Neural cell (in vitro differentiated cells): ENCODE data around the gene SKIC3. TPM values are rescaled to one million over a fixed set of nuclear protein-coding genes. Genes with fewer than 3 reads are reported as not detected.

ENCODE experiments used
- H2AFZ ChIP-seq: fragments of 200-600, 300-800 bp; sonication (generic), shearing (Covaris generic); 2 replicates; pipeline ENCODE4 v1.6.0; 2014; ENCODE audit warnings: low read depth, mild to moderate bottlenecking, antibody characterized with exemption, low read length, moderate library complexity
- H3F3A ChIP-seq: fragments of 200-600 bp; shearing (Covaris generic); 2 replicates; pipeline ENCODE4 v1.6.1; 2016; ENCODE audit warnings: mild to moderate bottlenecking, moderate library complexity, mixed read lengths, antibody characterized with exemption, low read length; ENCODE audit not compliant: insufficient read depth, poor library complexity, severe bottlenecking
- H3K27ac ChIP-seq: fragments of 200-600, 300-800 bp; sonication (generic), shearing (Covaris generic); 2 replicates; pipeline ENCODE4 v1.5.1; 2014; ENCODE audit warnings: mild to moderate bottlenecking, low read length, moderate library complexity
- H3K27me3 ChIP-seq: fragments of 300-800, 200-600 bp; sonication (generic), shearing (Covaris generic); 2 replicates; pipeline ENCODE4 v1.6.0; 2014; ENCODE audit warnings: mild to moderate bottlenecking, low read depth, low read length, moderate library complexity; ENCODE audit not compliant: insufficient read depth
- H3K36me3 ChIP-seq: fragments of 300-800, 200-600 bp; sonication (generic), shearing (Covaris generic); 2 replicates; pipeline ENCODE4 v1.5.1; 2014; ENCODE audit warnings: mild to moderate bottlenecking, antibody characterized with exemption, low read length, moderate library complexity; ENCODE audit not compliant: insufficient read depth
- H3K4me2 ChIP-seq: fragments of 300-800, 200-600 bp; sonication (generic), shearing (Covaris generic); 2 replicates; pipeline ENCODE4 v1.6.0; 2014; ENCODE audit warnings: mild to moderate bottlenecking, low read length
- H3K4me3 ChIP-seq: fragments of 300-800, 200-600 bp; sonication (generic), shearing (Covaris generic); 2 replicates; pipeline ENCODE4 v1.5.1; 2014; ENCODE audit warnings: mild to moderate bottlenecking, low read length, moderate library complexity
- H3K79me2 ChIP-seq: fragments of 200-600 bp; shearing (Covaris generic); replicated peaks from 2 replicates; pipeline ENCODE4 v1.6.0; 2014; ENCODE audit warnings: mild to moderate bottlenecking, low read length, moderate library complexity; ENCODE audit not compliant: insufficient read depth
- H3K9ac ChIP-seq: fragments of 300-800, 200-600 bp; sonication (generic), shearing (Covaris generic); 2 replicates; pipeline ENCODE4 v1.6.1; 2016; ENCODE audit warnings: mild to moderate bottlenecking, low read length, mixed read lengths
- H3K9me2 ChIP-seq: fragments of 200-600 bp; shearing (Covaris generic); 2 replicates; pipeline ENCODE4 v1.6.1; 2016; ENCODE audit warnings: mild to moderate bottlenecking, low read length, mixed read lengths; ENCODE audit not compliant: insufficient read depth
- H3K9me3 ChIP-seq: fragments of 200-600, 300-800 bp; sonication (generic), shearing (Covaris generic); 2 replicates; pipeline ENCODE4 v1.6.1; 2016; ENCODE audit warnings: mild to moderate bottlenecking, mixed run types, low read length, moderate library complexity, mixed read lengths
- H4K20me1 ChIP-seq: fragments of 200-600 bp; shearing (Covaris generic); 2 replicates; pipeline ENCODE4 v1.6.1; 2016; ENCODE audit warnings: mild to moderate bottlenecking, mixed run types; ENCODE audit not compliant: insufficient read depth
- EP300 ChIP-seq: fragments of 450-650 bp; conservative IDR thresholded peaks from 2 replicates; pipeline ENCODE4 v1.6.1; 2014; ENCODE audit warnings: antibody characterized with exemption, mild to moderate bottlenecking, moderate library complexity; ENCODE audit not compliant: poor library complexity, severe bottlenecking
- EZH2 ChIP-seq: fragments of 200-600, 300-800 bp; shearing (Covaris generic), sonication (generic); IDR thresholded peaks from 2 replicates; pipeline ENCODE4 v1.6.1; 2014; ENCODE audit warnings: antibody characterized with exemption, low read length, borderline replicate concordance, mild to moderate bottlenecking; ENCODE audit not compliant: insufficient read depth, poor library complexity, severe bottlenecking
- MXI1 ChIP-seq: fragments of 450-650 bp; conservative IDR thresholded peaks from 2 replicates; pipeline ENCODE4 v1.6.1; 2014; ENCODE audit warnings: antibody characterized with exemption, mild to moderate bottlenecking; ENCODE audit not compliant: poor library complexity, severe bottlenecking
- POLR2AphosphoS5 ChIP-seq: IDR thresholded peaks from 2 replicates; pipeline ENCODE4 v1.6.1; 2012
- RAD21 ChIP-seq: fragments of 450-650 bp; conservative IDR thresholded peaks from 2 replicates; pipeline ENCODE4 v1.6.1; 2014; ENCODE audit warnings: antibody characterized with exemption, mild to moderate bottlenecking, moderate library complexity
- SMC3 ChIP-seq: fragments of 450-650 bp; conservative IDR thresholded peaks from 2 replicates; pipeline ENCODE4 v1.6.1; 2014; ENCODE audit warnings: antibody characterized with exemption, mild to moderate bottlenecking, moderate library complexity; ENCODE audit not compliant: poor library complexity
- TAF1 ChIP-seq: IDR thresholded peaks from 2 replicates; pipeline ENCODE4 v1.6.1; 2012; ENCODE audit warnings: low read depth
- polyA plus RNA-seq: library from polyadenylated mRNA; depleted of rRNA; stranded (reverse); fragments of >200 nt; gene quantifications from 2 replicates; pipeline ENCODE4 v1.2.3, GENCODE V29; 2014
- TF ChIP-seq, protein P1 (sequence below): IDR thresholded peaks from 2 replicates; pipeline ENCODE4 v1.6.1; 2012; ENCODE audit warnings: borderline replicate concordance
- TF ChIP-seq, protein P2 (sequence below): fragments of 450-650 bp; IDR thresholded peaks from 2 replicates; pipeline ENCODE4 v1.5.1; 2014; ENCODE audit warnings: antibody characterized with exemption, mild to moderate bottlenecking, moderate library complexity; ENCODE audit not compliant: poor library complexity, severe bottlenecking

The SKIC3 gene
- polyA plus RNA-seq, 1 donor from 2014 or later = 145 TPM

- H3K9ac ChIP-seq = no peak overlapping the region
- no peaks in the 10 kb centered on the region for H3K36me3 ChIP-seq
- no peaks in the 10 kb centered on the region for H3F3A ChIP-seq
- no peak overlapping the region for H2AFZ ChIP-seq
- no peak for TF ChIP-seq EP300
- TF ChIP-seq RAD21 = no peak
- no peak for TF ChIP-seq POLR2AphosphoS5
- no peak for TF ChIP-seq TAF1
- TF ChIP-seq SMC3 = no peak
- no peak for TF ChIP-seq MXI1
- TF ChIP-seq, protein P1, sequence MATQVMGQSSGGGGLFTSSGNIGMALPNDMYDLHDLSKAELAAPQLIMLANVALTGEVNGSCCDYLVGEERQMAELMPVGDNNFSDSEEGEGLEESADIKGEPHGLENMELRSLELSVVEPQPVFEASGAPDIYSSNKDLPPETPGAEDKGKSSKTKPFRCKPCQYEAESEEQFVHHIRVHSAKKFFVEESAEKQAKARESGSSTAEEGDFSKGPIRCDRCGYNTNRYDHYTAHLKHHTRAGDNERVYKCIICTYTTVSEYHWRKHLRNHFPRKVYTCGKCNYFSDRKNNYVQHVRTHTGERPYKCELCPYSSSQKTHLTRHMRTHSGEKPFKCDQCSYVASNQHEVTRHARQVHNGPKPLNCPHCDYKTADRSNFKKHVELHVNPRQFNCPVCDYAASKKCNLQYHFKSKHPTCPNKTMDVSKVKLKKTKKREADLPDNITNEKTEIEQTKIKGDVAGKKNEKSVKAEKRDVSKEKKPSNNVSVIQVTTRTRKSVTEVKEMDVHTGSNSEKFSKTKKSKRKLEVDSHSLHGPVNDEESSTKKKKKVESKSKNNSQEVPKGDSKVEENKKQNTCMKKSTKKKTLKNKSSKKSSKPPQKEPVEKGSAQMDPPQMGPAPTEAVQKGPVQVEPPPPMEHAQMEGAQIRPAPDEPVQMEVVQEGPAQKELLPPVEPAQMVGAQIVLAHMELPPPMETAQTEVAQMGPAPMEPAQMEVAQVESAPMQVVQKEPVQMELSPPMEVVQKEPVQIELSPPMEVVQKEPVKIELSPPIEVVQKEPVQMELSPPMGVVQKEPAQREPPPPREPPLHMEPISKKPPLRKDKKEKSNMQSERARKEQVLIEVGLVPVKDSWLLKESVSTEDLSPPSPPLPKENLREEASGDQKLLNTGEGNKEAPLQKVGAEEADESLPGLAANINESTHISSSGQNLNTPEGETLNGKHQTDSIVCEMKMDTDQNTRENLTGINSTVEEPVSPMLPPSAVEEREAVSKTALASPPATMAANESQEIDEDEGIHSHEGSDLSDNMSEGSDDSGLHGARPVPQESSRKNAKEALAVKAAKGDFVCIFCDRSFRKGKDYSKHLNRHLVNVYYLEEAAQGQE = no peak
- no peak for TF ChIP-seq EZH2
- TF ChIP-seq, protein P2, sequence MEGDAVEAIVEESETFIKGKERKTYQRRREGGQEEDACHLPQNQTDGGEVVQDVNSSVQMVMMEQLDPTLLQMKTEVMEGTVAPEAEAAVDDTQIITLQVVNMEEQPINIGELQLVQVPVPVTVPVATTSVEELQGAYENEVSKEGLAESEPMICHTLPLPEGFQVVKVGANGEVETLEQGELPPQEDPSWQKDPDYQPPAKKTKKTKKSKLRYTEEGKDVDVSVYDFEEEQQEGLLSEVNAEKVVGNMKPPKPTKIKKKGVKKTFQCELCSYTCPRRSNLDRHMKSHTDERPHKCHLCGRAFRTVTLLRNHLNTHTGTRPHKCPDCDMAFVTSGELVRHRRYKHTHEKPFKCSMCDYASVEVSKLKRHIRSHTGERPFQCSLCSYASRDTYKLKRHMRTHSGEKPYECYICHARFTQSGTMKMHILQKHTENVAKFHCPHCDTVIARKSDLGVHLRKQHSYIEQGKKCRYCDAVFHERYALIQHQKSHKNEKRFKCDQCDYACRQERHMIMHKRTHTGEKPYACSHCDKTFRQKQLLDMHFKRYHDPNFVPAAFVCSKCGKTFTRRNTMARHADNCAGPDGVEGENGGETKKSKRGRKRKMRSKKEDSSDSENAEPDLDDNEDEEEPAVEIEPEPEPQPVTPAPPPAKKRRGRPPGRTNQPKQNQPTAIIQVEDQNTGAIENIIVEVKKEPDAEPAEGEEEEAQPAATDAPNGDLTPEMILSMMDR = no peak
- H3K4me2 ChIP-seq = no peak overlapping the region
- no peaks in the 10 kb centered on the region for H3K9me3 ChIP-seq
- H3K27ac ChIP-seq = no peak overlapping the region
- no peaks in the 10 kb centered on the region for H3K9me2 ChIP-seq
- H4K20me1 ChIP-seq = no peaks in the 10 kb centered on the region
- H3K79me2 ChIP-seq = no peaks in the 10 kb centered on the region
- H3K4me3 ChIP-seq = no peak overlapping the region
- no peaks in the 10 kb centered on the region for H3K27me3 ChIP-seq
These were observed 36.7 kb upstream of the SKIC3 start for GRCh38 chr5:95591490-95591901.

DNA sequence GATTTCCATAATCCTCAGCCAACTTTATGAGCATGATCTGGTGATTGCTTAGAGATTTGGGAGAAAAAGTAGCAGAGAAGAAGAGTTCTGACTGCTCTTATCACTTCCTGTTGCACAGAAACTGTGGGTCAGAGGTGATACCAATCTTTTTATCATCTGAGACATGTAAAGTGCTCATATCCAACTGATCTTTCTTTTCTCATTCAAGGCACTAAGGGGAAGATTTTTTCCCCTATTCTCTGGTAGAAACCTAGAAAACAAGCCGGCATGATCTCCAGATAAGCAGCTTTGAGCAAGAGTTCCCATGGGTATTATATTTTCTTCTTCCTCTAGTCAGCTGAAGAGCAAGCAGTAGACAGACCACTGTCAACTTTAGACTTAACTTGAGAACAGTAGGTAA is 36.1 kb upstream of the SKIC3 start:
- Histone ChIP-seq H3K36me3 (no peaks in the 10 kb centered on the region), H3K4me3 (no peak overlapping the region), H3K27ac (no peak overlapping the region), H4K20me1 (no peaks in the 10 kb centered on the region), H3K4me2 (no peak overlapping the region), H3K9ac (no peak overlapping the region), H2AFZ (no peak overlapping the region), H3K79me2 (no peaks in the 10 kb centered on the region), H3K9me3 (no peaks in the 10 kb centered on the region), H3K27me3 (no peaks in the 10 kb centered on the region), H3K9me2 (no peaks in the 10 kb centered on the region), H3F3A (no peaks in the 10 kb centered on the region)
- TF ChIP-seq EP300 (no peak), TAF1 (no peak), EZH2 (no peak), MXI1 (no peak), POLR2AphosphoS5 (no peak), RAD21 (no peak), SMC3 (no peak)
- TF ChIP-seq, protein P2 = no peak
- TF ChIP-seq, protein P1 = no peak
